Activated naive CD4-positive, alpha-beta T cell treated with anti-CD3 and anti-CD28 coated beads, Interleukin-2, amount 50 U/mL, for 16 hours (primary cell): ENCODE measurements around the gene MIOX.

Experiments used
- DNase-seq: peaks from one replicate; pipeline ENCODE4 v3.0.0-alpha.2; 2020

MIOX gene

DNA sequence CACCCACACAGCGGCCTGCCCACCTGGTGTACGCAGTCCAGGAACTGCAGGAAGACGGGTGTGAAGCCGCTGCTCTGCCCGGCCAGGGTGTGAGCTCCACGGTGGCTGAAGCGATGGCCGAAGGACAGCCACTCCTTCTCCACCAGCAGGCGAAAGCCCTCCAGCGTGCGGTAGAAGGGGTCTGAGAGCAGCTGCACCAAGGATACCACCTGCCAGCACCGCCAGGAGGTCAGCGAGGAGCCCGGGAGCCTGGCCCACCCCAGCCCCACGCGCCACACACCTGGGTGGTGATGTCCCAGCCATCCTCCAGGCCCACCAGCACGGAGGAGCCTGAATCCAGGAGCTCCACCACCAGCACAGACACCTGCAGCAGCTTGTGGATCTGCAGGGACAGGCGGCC is 31.5 kb upstream of the MIOX start:
- no peak for DNase-seq

DNA sequence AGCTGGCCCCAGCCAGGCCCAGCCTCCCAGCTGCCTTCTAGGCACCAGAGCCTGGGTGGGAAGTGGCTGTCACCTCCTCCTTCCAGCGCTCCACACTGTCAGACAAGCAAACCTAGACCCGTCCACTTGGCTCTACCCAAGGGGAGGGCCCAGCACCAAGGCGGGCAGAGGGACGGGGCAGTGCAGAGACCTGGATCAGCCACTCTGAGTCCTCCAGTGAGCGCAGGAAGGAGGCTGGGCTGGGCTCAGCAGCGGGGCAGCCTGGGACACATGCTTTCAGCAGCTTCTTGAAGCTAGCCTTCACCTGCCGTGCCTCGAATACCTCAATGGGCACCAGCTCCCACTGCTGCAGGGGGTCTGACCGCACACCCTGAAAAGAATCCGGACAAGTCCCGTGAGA is 30.6 kb upstream of the MIOX start:
- DNase-seq = no peak

DNA sequence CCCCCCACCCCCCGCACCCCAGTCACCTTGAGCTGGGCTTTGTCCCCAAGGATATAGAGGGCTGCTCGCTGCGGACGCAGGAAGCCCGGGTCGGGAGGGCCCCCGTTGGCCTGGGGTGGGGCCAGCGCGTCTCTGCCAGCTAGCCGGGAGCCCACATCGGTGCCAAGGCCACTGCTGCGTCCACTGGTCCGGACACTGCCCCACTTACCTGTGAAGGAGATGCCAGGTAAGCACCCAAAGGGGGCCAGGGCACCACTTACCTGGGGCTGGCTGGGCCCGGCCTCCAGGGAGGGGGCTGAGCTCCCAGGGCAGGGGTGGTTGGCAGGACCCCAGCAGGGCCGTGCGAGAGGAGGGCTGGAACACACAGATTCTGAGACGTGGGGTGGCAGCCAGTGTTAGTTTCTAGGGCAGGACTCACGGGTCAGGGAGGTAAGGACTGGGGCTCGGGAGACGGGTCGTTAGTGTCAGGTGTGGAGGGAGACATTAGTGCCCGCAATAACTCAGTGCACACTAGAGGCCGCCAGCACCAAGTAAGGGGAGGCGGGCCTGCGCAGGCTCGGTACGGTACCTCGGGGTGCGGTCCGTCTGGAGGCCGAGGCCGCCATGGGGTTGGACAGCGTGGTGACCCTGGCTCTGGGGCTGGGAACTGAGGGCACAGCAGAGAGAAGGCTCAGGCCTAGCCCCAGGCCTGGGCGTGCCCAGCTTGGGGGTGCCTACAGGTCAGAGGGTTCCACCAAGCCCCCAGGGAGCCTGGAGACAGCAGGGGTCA is 30.0 kb upstream of the MIOX start:
- no peak for DNase-seq

DNA sequence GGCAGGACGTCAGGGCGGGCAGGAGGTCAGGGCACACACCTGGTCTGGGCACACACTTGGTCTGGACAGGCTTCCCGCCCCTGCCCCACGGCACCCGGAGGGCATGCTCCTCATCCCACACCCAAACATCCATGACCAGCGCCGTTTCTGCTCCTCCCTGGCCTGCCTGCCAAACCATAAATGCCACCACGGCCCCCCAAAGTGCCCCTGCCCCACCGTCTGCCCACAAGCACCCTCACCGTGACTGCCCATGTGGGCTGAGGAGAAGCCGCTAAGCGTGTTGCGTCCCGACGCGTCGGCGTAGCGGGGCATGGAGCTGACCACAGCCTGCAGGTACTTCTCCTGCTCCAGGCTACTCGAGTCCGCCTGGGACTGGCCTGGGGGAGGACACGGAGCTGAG is 27.6 kb upstream of the MIOX start:
- no peak for DNase-seq

- no peak for DNase-seq
Observed at GRCh38 chr22:50459496-50460140, 27.0 kb upstream of the MIOX start.

DNA sequence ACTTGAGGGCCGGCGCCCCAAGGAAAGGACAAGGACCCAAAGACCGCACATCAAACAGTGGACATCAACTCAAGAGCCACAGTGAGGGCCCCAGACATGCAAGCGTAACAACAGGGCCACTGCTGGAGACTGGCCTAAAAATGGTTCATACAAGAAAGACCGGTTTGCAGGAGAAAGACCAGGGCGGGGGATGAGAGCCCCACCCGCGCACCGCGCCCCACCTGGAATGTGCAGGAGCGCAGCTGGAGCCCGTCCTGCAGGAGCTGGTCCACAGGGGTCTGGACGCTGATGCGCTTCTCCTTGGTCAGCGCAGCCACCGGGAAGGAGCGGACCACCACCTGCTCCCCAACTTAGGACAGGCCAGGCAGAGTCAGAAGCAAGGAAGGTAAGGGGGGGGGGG is 25.7 kb upstream of the MIOX start:
- no peak for DNase-seq

DNA sequence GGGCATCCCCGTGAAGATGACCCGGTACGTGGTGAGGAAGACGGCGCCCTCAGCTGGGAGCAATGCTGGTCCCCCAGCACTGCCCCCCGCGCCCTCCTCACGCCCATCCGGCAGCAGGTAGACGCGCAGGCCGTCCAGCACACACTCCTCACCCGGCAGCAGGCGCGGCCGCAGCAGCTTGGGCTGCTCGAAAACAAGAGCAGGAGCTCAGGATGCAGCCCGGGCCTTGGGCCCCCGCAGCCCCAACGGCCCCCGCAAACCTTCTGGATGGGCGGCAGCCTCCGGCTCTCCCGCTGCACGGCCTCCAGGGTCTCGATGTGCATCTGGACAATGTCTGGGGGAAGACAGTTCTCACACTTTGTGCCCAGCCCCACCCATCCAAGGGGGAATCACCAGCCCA is 25.1 kb upstream of the MIOX start:
- DNase-seq = no peak

DNA sequence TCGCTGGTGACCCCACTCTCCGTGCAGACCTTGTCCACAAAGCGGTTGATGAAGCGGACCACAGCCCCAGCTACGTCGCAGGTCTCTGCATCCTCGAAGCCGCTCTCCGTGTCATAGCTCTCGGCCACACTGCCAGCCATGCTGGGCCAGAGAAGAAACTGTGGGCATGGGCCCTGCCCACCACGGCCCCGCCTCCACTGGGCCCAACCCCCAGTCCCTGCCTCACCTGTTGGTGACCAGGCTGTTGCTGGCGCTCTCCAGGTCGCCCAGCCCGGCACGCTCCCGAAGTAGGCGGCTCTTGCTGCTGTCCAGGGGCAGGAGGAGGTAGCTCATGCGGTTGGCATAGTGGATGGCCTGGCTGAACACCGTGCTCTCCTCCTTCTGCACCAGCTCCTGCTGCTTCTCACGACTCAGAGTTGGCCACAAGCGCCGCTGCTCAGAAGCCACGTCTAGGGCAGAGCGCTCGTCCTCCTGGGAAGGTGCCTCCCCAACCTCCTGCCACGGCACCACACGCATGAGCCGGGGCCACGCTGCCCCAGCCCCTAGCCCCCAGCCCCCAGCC is 24.6 kb upstream of the MIOX start:
- DNase-seq = no peak

GRCh38 chr22:50463188-50463900 is 23.3 kb upstream of the MIOX start:
- no peak for DNase-seq

DNA sequence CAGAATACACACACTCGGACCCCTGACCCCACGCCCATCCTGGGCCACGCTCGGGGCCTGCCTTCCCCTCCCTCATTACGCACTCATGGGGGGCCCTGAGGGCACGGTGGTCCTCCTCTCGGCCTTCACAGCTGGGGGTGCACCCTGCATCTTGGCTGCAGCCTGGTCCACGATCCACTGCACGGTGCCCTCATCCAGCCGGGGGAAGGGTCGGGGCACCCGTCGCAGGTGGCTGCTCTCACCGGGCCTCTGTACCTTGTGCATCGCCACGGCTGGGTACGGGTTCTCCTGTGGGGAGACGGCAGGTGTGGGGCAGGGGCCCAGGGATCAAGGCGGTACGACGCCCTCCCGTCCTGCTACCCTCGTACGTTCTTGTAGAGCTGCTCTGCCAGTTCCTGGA is 22.2 kb upstream of the MIOX start:
- DNase-seq = no peak

- no peak for DNase-seq
Observed at GRCh38 chr22:50465066-50465930, 21.4 kb upstream of the MIOX start.

GRCh38 chr22:50467341-50467740 is 19.3 kb upstream of the MIOX start:
- DNase-seq = no peak

- DNase-seq = no peak
Observed at GRCh38 chr22:50467773-50468440, 18.8 kb upstream of the MIOX start.

GRCh38 chr22:50468626-50469025 is 18.0 kb upstream of the MIOX start:
- no peak for DNase-seq

DNA sequence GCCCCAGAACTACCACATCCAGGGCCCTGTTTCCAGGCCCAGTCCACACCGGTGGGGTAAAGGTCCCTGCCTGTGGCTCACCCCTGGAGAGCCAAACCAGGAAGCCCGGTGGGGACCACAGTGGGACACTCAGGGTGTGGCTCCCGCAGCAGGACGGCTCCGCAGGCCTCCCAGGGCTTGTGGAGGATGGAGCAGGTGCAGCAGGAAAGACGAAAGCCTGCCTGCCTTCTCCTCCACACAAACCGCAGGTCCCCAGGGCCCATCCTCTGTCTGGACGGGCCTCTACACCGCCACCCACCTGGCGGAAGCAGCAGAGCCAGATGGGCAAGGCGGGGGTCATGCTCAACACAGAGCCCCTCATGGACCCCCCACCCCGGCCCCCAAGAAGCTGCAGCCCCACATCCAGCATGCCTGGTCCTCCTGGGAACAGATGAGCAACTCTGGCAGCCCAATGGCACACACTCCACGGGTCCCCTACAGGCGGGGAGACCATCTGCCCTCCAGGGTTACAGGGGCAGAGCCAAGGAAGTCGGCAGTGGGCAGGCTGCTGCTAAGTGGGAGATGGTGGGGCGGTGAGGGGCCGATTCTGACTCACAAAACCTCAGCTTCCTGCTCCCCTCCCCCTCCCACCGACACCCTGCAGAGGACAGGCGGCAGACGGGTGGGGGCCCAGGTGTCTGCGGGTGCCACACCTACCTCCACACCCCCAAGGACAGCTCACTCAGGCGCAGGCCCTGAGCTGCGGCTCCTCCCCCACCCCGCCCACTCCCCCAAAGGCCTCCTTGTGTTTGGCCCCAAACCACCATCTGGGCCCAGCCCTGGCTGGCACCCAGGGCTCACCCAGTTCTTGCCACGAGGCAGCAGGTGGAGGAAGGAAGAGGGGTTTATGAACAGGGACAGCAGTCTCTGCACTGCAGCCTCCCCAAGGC is 17.0 kb upstream of the MIOX start:
- peak; percentile 88 for DNase-seq

DNA sequence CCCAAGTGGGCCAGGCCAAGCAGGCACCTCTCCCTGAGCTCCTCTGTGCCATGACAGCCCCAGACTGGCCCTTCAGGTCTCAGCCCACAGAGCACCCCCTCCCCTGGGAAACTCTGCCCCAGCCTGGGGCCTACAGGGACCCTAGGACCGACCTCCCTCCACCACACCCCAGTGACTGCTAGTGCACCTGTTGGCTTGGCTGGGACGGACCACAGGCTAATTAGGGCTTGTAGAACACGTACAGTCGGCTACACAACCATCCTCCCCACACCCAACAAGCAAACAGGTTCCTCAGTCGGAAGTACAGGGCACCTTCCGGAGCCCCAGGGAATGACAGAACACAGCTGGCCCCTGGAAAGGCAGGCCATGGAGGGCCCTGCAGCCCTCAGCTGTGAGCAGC is 16.2 kb upstream of the MIOX start:
- DNase-seq = no peak

GRCh38 chr22:50471197-50471847 is 15.3 kb upstream of the MIOX start:
- DNase-seq = no peak

DNA sequence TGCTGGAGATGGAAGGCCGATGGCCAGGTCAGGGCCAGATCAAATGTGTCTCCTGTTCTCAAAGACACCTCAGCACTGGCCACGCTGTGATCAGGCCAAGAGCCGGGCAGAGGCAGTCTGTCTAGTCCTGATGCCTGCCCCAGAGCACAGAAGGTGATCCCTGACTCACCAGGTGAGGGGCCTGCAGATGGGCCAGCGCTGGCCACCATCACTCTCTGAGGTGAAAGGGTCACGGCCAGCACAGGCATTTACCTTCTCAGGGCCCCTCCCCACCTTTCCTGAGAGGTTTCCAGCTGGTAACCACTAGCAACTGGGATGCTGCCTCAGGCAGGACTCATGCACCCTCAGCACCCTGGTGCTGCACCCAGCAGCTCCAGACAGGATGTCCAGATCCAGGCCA is 14.7 kb upstream of the MIOX start:
- DNase-seq = no peak

DNA sequence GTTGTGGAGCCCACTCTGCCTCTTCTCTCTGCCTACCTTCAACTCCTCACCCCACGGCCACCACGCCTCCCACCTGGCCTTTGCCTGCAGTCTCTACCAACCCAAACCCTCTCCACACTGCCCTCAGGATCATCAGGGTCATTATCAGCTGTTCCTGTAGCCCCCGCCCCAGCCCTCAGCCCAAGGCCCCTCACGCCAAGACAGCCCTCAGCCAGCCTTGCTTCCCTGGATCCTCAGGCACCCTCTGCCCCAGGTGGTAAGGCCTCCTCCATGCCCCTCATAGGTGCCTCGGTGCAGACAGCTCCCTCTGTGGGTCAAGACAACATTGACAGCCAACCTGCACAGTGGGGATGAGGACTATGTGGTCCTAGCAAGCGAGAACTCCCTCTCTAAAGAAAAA is 13.6 kb upstream of the MIOX start:
- peak; percentile 45 for DNase-seq

- peak; percentile 50 for DNase-seq
Observed at GRCh38 chr22:50473855-50474671, 12.6 kb upstream of the MIOX start.
